Uterus (tissue), 2 donors: ENCODE results near the gene SKA1.

Experiments used
- CTCF ChIP-seq, 4 experiments: fragments of 200-600 bp in 2 of 4; fragments of 450-650 bp in 2 of 4; sonication (generic) in 2 of 4; IDR thresholded peaks; one replicate each; pipeline ENCODE4 v1.5.1; 2016 to 2019; ENCODE audit warnings: antibody characterized with exemption in 4 of 4, mild to moderate bottlenecking in 2 of 4, moderate library complexity in 1 of 4
- POLR2A ChIP-seq, 2 donors: fragments of 450-650 bp; IDR thresholded peaks; one replicate each; pipeline ENCODE4 v1.6.1; 2016; ENCODE audit warnings: antibody characterized with exemption in 2 of 2, mild to moderate bottlenecking in 1 of 2, moderate library complexity in 1 of 2

DNA sequence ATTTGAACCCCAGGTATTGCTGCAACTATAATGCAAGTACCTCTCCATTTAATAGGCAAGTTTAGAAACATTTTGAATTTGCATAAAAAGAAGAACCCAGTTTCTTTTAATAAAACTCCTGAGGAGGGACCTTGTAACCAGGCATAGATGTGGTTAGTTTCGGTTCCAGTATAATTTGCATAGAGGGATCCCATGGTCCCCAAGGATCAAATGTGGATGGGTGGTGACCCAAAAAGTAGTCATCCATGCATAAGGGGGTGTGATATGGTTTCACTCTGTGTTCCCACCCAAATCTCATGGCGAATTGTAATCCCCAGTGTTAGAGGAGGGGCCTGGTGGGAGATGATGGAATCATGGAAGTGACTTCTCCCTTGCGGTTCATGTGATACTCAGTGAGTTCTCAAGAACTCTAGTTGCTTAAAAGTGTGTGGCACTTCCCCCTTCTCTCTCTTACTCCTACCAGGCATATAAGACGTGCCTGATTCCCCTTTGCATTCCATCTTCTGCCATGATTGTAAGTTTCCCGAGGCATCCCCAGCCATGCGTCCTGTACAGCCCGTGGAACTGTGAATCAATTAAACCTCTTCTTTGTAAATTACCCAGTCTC is 40.2 kb upstream of the SKA1 start:
- TF ChIP-seq CTCF (IDR thresholded peaks at IDR 0.05) (no peak), POLR2A (IDR thresholded peaks at IDR 0.05) (no peak)
